Pancreas (tissue), 10 donors: Measurements from ENCODE around the gene SLC38A2. TPM values are rescaled to one million over a fixed set of nuclear protein-coding genes. Genes with fewer than 3 reads are reported as not detected.

Experiments used
- ATAC-seq, 4 donors: fragments of 200-7000 bp; cut with Tn5 transposase; one replicate each; pipeline versions ENCODE4 v1.8.0 to v1.9.1; 2020; ENCODE audit warnings: mild to moderate bottlenecking in 4 of 4, moderate library complexity in 4 of 4
- DNase-seq, 6 donors: peaks; one replicate each; pipeline ENCODE4 v3.0.0-alpha.2; 2020
- FAIRE-seq: peaks from 2 replicates; lab custom pipeline; 2012; peaks lifted over from hg19 to GRCh38; lab: Jason Lieb, UNC
- H3K27ac ChIP-seq, 4 donors: fragments of 200-600 bp; sonication (generic); 1 replicate in 3 of 4; 2 replicates in 1 of 4; pipeline versions ENCODE4 v1.5.0 to v1.8.0; 2020
- H3K27me3 ChIP-seq, 4 donors: fragments of 200-600 bp; one replicate each; pipeline ENCODE4 v1.8.0; 2021
- H3K36me3 ChIP-seq, 3 donors: fragments of 200-600 bp; sonication (generic) in 1 of 3; one replicate each; pipeline versions ENCODE4 v1.5.0 to v1.8.0; 2020 to 2021
- H3K4me1 ChIP-seq, 3 donors: fragments of 200-600 bp; one replicate each; pipeline ENCODE4 v1.8.0; 2021
- H3K4me3 ChIP-seq, 4 donors: fragments of 200-600 bp; sonication (generic) in 2 of 4; one replicate each; pipeline versions ENCODE4 v1.5.0 to v1.8.0; 2020 to 2021
- H3K9me3 ChIP-seq, 4 donors: fragments of 200-600 bp; one replicate each; pipeline ENCODE4 v1.8.0; 2021
- WGBS, 2 donors: extraction: QIAGEN DNeasy Blood & Tissue Kit; methylation state at CpG; one replicate each; pipeline ENCODE4 v1.1.7; 2013; 5-methylcytosine and 5-hydroxymethylcytosine counted together
- intact Hi-C, 3 donors: fragments of 100-400 bp; cut with DNase I; formaldehyde crosslinking; loops; one replicate each; pipeline versions ENCODE4 v1.11.1 to v1.14.2; 2022
- polyA plus RNA-seq, 2 donors: library from polyadenylated mRNA; stranded (reverse); fragments of 200-250 nt; gene quantifications; one replicate each; pipeline ENCODE4 v1.2.3, GENCODE V29; 2013
- total RNA-seq, 6 donors: library from RNA; stranded (reverse); fragmentation: NEBNext Ultra II Directional in 4 of 6; extraction: Animal tissue kit (Norgen Biotek cat#: 25700) in 4 of 6; gene quantifications; one replicate each; pipeline versions ENCODE4 v1.2.1 to v1.2.4, GENCODE V29; 2021 to 2023
- TF ChIP-seq, protein P1 (sequence below), 4 donors: fragments of 200-600 bp; sonication (generic) in 3 of 4; IDR thresholded peaks; one replicate each; pipeline versions ENCODE4 v1.5.0 to v1.8.0; 2021; ENCODE audit warnings: antibody characterized with exemption in 4 of 4
- donor health status: healthy with polysubstance abuse.
- donor health status: DM: no; HTN: no; CAD: no; lungs with moderate emphysema.
- donor health status: DM: no; HTN: no; CAD: no.
- donor health status: control.
- donor health status: control.
- donor health status: Bipolar disorder and iron deficiency.
- donor health status: DM: yes; HTN: yes; CAD: no.
- donor health status: DM: no; HTN: no; CAD: no.
- donor health status: DM: no; HTN: no; CAD: no.
- donor health status: DM: yes; HTN: yes; CAD: no.

Gene SLC38A2
- total and polyA plus RNA-seq, 8 donors = 24.2 to 155 (median 78.9) TPM

- TF ChIP-seq, protein P1, sequence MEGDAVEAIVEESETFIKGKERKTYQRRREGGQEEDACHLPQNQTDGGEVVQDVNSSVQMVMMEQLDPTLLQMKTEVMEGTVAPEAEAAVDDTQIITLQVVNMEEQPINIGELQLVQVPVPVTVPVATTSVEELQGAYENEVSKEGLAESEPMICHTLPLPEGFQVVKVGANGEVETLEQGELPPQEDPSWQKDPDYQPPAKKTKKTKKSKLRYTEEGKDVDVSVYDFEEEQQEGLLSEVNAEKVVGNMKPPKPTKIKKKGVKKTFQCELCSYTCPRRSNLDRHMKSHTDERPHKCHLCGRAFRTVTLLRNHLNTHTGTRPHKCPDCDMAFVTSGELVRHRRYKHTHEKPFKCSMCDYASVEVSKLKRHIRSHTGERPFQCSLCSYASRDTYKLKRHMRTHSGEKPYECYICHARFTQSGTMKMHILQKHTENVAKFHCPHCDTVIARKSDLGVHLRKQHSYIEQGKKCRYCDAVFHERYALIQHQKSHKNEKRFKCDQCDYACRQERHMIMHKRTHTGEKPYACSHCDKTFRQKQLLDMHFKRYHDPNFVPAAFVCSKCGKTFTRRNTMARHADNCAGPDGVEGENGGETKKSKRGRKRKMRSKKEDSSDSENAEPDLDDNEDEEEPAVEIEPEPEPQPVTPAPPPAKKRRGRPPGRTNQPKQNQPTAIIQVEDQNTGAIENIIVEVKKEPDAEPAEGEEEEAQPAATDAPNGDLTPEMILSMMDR (IDR thresholded peaks at IDR 0.05) = no peak
- intact Hi-C loops = no loop called here
- Histone ChIP-seq H3K36me3 (peaks cover 0 to 43% (median 27%) of the 10 kb centered on the region in 3 donors), H3K4me1 (peaks cover 22 to 51% (median 44%) of the 10 kb centered on the region in 3 donors), H3K9me3 (no peaks in the 10 kb centered on the region), H3K27me3 (no peaks in the 10 kb centered on the region), H3K4me3 (peak overlapping the region; percentile 79 to 94 (median 85)), H3K27ac (peak overlapping the region; percentile 17 to 99 (median 96))
- FAIRE-seq (no peak), DNase-seq (no peak), ATAC-seq (no peak)
- 3 to 9% methylated on average over 2 of the region's 2 CpGs for WGBS, 2 donors
Measured at GRCh38 chr12:46370380-46370734, 2.2 kb downstream of the SLC38A2 start.

DNA sequence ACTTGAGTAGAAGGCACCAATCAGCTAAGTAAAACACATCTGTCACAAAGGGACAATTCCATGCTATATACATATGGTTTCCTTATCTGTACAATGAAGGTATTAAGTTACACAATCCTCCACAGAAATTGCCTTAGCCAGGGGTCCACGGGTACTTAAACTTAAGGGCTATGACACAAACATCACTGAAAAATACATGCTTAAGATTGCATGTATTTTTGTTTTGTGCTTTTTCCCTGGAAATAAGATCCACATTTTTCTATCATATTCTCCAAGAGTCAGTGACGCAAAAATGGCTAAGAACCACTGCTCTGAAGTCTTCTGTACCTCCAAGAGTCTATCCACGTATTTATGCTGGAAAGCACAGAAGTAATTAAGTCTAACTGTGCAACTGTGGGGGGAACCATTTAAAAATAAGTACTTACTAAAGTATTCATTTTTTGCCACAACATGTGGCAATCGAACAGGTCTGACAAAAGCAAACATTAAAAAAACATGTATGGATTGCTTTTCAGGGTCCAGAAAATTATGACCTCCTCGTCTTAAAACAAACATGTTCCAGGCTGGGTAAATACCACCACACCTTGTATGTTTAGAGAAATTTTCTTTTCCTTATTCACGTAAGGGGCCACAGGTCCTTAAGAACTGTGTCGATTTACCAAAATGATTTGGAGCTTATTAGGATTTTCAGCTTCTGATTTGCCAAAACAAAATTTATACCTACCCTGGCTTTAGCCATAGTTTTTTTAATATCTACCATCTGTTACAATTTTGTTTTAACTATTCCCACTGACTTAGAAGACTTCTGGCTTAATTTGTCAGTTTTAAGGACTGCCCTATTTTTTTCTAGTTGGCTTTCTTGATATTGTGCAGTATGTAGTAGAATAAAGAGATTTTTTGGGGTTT, 2.8 kb downstream of the SLC38A2 start:
- Histone ChIP-seq H3K4me3 (peak overlapping the region; percentile 79 to 94 (median 85)), H3K27ac (peak overlapping the region; percentile 17 to 99 (median 66)), H3K27me3 (no peaks in the 10 kb centered on the region), H3K4me1 (peaks cover 27 to 55% (median 48%) of the 10 kb centered on the region in 3 donors), H3K9me3 (no peaks in the 10 kb centered on the region), H3K36me3 (peaks cover 0 to 49% (median 27%) of the 10 kb centered on the region in 3 donors)
- 14 to 15% methylated on average over 7 of the region's 7 CpGs for WGBS, 2 donors
- FAIRE-seq = no peak
- ATAC-seq = no peak
- TF ChIP-seq, protein P1 (IDR thresholded peaks at IDR 0.05) = no peak
- DNase-seq = no peak
- intact Hi-C loops = no loop called here

GRCh38 chr12:46369095-46369473, 3.5 kb downstream of the SLC38A2 start:
- no peak for FAIRE-seq
- Histone ChIP-seq H3K27ac (peak overlapping the region in 2 of 4 donors; percentile 98 to 99), H3K4me3 (peak overlapping the region in 3 of 4 donors; percentile 79 to 94 (median 80)), H3K4me1 (peaks cover 33 to 61% (median 54%) of the 10 kb centered on the region in 3 donors), H3K36me3 (peaks cover 0 to 55% (median 27%) of the 10 kb centered on the region in 3 donors), H3K27me3 (no peaks in the 10 kb centered on the region), H3K9me3 (no peaks in the 10 kb centered on the region)
- TF ChIP-seq, protein P1 (IDR thresholded peaks at IDR 0.05) = no peak
- no peak for DNase-seq
- ATAC-seq = no peak
- intact Hi-C loops = no loop called here
- 35 to 39% methylated on average over 4 of the region's 4 CpGs for WGBS, 2 donors

- Histone ChIP-seq H3K36me3 (peaks cover 0 to 59% (median 27%) of the 10 kb centered on the region in 3 donors), H3K4me3 (peak overlapping the region in 3 of 4 donors; percentile 79 to 94 (median 80)), H3K4me1 (peaks cover 33 to 63% (median 57%) of the 10 kb centered on the region in 3 donors), H3K27ac (peak overlapping the region in 2 of 4 donors; percentile 22 to 98), H3K27me3 (no peaks in the 10 kb centered on the region), H3K9me3 (no peaks in the 10 kb centered on the region)
- 14 to 24% methylated on average over 1 of the region's 1 CpG for WGBS, 2 donors
- ATAC-seq (no peak), FAIRE-seq (no peak), DNase-seq (no peak)
- intact Hi-C loops = no loop called here
- TF ChIP-seq, protein P1 (IDR thresholded peaks at IDR 0.05) = no peak
Measured at GRCh38 chr12:46368684-46369083, 3.9 kb downstream of the SLC38A2 start.
